Colon (tissue), 2 donors: ENCODE data around the gene ISOC1.

Experiments
- FAIRE-seq: peaks from 2 replicates; lab custom pipeline; 2012; peaks lifted over from hg19 to GRCh38; lab: Jason Lieb, UNC
- donor health status: control.
- donor health status: control.

The ISOC1 gene

GRCh38 chr5:129137637-129138036, 43.1 kb downstream of the ISOC1 start:
- FAIRE-seq, result peak; percentile 38

- no peak for FAIRE-seq
Observed at GRCh38 chr5:129141078-129141477, 46.5 kb downstream of the ISOC1 start.

- no peak for FAIRE-seq
Observed at GRCh38 chr5:129141696-129142095, 47.1 kb downstream of the ISOC1 start.

GRCh38 chr5:129155876-129156275, 61.3 kb downstream of the ISOC1 start:
- FAIRE-seq, result no peak

- no peak for FAIRE-seq
Observed at GRCh38 chr5:129161830-129162229, 67.3 kb downstream of the ISOC1 start.
